ENCODE results near the gene VWDE.
A peak's percentile ranks its signal among the peaks of the same experiment; 100 is the strongest.
"Not testable (repeated sequence)": the region's sequence is repeated elsewhere in the genome, so short reads cannot be mapped to it uniquely, and the experiment has no call there.

VWDE gene

DNA sequence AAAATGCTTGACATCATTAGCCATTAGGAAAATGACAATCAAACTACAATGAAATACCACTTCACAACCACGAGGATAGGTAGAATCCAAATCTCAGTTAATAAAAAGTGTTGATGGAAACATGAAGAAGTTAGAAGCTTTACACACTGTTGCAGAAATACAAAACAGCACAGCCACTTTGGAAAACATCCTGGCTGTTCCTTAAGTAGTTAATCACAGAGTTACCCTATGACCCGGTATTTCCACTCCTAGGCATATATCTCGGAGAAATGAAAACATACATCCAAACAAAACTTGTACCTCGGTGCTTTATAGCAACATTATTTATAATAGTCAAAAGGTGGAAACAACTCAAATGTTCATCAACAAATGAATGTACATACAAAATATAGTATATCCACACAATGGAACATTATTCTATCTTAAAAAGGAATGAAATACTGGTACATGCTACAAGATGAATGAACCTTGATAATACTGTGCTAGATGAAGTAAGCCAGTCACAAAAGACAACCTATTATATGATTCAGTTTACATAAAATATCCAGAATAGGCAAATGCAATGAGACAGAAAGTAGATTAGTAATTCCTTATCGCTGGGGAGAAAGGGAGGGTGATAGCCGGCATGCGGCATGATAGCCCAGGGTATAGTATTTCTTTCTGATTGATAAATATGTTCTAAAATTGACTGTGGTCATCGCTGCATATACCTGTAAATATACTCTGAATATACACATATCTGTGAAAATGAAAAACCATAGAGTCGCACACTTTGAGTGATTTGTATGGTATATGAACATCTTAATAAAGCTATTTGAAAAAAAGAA lies 1.9 kb downstream of the VWDE start:
- in situ Hi-C loops (cut with MboI; ENCODE audit: low pct_unique_long_range_greater_than_20kb, low sequenced_read_pairs, unreplicated experiment), result no loop called here
- TF ChIP-seq, protein P1, sequence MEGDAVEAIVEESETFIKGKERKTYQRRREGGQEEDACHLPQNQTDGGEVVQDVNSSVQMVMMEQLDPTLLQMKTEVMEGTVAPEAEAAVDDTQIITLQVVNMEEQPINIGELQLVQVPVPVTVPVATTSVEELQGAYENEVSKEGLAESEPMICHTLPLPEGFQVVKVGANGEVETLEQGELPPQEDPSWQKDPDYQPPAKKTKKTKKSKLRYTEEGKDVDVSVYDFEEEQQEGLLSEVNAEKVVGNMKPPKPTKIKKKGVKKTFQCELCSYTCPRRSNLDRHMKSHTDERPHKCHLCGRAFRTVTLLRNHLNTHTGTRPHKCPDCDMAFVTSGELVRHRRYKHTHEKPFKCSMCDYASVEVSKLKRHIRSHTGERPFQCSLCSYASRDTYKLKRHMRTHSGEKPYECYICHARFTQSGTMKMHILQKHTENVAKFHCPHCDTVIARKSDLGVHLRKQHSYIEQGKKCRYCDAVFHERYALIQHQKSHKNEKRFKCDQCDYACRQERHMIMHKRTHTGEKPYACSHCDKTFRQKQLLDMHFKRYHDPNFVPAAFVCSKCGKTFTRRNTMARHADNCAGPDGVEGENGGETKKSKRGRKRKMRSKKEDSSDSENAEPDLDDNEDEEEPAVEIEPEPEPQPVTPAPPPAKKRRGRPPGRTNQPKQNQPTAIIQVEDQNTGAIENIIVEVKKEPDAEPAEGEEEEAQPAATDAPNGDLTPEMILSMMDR (IDR thresholded peaks at IDR 0.05; ENCODE audit: extremely low read depth, insufficient read depth, missing control alignments), result no peak
- no peak for DNase-seq (ENCODE audit: low spot score)

DNA sequence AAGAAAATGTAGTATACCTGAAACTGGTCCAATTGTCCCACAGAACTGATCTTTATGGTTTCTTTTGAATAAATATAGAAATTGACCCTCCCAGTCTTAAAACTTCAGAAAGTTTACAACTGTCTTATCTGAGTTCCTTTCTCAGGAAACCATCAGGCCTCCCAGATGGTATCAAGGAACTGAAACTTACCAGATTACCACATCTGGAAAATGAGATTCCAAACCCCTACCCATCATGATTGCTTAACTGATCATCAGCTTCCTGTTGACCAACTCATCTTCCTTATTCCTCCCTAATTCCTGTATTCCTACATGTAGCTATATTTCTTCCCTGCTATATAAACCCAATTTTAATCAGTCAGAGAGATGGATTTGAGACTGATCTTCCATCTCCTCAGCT lies 5.5 kb downstream of the VWDE start:
- in situ Hi-C loops (cut with MboI; ENCODE audit: low pct_unique_long_range_greater_than_20kb, low sequenced_read_pairs, unreplicated experiment), result no loop called here

GRCh38 chr7:12397671-12398070 lies 6.0 kb downstream of the VWDE start:
- in situ Hi-C loops (cut with MboI; ENCODE audit: low pct_unique_long_range_greater_than_20kb, low sequenced_read_pairs, unreplicated experiment), result no loop called here
- TF ChIP-seq, protein P1 (IDR thresholded peaks at IDR 0.05; ENCODE audit: extremely low read depth, insufficient read depth, missing control alignments), result no peak
- DNase-seq (ENCODE audit: low spot score), result no peak

More for the DNA sequence above, 5.5 kb downstream of the VWDE start:
- TF ChIP-seq, protein P1 (IDR thresholded peaks at IDR 0.05; ENCODE audit: extremely low read depth, insufficient read depth, missing control alignments), result no peak
- no peak for DNase-seq (ENCODE audit: low spot score)

- in situ Hi-C loops (cut with MboI; ENCODE audit: low pct_unique_long_range_greater_than_20kb, low sequenced_read_pairs, unreplicated experiment); DNase-seq (ENCODE audit: low spot score): not testable (repeated sequence)
These were observed 7.0 kb downstream of the VWDE start for GRCh38 chr7:12396670-12397069.

- DNase-seq (ENCODE audit: low spot score), result no peak
These were observed 11.6 kb downstream of the VWDE start for GRCh38 chr7:12391922-12392615.

DNA sequence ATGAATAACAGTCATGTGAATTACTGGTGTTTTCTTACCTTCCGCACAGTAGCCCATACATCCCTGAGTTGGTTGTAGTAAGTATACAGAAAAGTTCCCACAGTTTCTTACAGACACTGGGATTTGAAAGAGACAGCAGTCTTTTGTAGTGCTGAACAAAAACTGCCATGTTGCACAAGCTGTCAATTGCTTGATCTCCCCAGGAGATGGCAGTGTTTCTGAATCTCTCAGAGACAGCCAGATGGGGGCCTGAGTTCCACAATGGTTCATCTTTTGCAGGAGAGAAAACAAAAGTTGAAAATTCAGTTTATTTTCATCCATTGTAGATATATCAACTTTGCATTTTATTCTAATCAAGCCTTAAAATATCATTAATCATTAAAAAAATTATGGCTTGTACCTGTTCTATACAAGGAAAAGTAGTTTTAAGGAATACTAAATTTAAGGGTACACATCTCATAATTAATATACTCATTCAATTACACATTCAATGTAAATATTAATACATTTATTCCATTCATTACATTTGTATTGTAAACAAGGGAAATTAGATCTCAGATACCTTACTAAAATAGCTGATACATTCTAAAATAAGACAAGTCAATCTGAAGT lies 14.5 kb downstream of the VWDE start:
- DNase-seq (ENCODE audit: low spot score), result peak; percentile 34
- in situ Hi-C loops (cut with MboI; ENCODE audit: low pct_unique_long_range_greater_than_20kb, low sequenced_read_pairs, unreplicated experiment), result no loop called here
- TF ChIP-seq, protein P1 (IDR thresholded peaks at IDR 0.05; ENCODE audit: extremely low read depth, insufficient read depth, missing control alignments), result peak; percentile 74

More at GRCh38 chr7:12391922-12392615, 11.6 kb downstream of the VWDE start:
- TF ChIP-seq, protein P1 (IDR thresholded peaks at IDR 0.05; ENCODE audit: extremely low read depth, insufficient read depth, missing control alignments), result no peak
- in situ Hi-C loops (cut with MboI; ENCODE audit: low pct_unique_long_range_greater_than_20kb, low sequenced_read_pairs, unreplicated experiment), result no loop called here

All from GM13977 (cell line).